Psoas muscle (tissue), 8 donors: Measurements from ENCODE around the gene MYO18A. TPM values are rescaled to one million over a fixed set of nuclear protein-coding genes. Genes with fewer than 3 reads are reported as not detected.
A peak's percentile ranks its signal among the peaks of the same experiment; 100 is the strongest.

Source experiments
- ATAC-seq, 4 donors: fragments of 200-7000 bp; cut with Tn5 transposase; one replicate each; pipeline ENCODE4 v1.9.1; 2020; ENCODE audit warnings: moderate library complexity in 3 of 4, mild to moderate bottlenecking in 2 of 4
- DNase-seq, 2 donors: peaks; one replicate each; pipeline ENCODE4 v3.0.0-alpha.2; 2020
- H3K27ac ChIP-seq: fragments of 200-600 bp; one replicate; pipeline ENCODE4 v1.8.0; 2022
- H3K27me3 ChIP-seq, 3 donors: fragments of 200-600 bp in 1 of 3; one replicate each; pipeline versions ENCODE4 v1.6.1 to v1.8.0; 2013 to 2022; ENCODE audit warnings: low read length in 2 of 3, mild to moderate bottlenecking in 2 of 3, moderate library complexity in 1 of 3; ENCODE audit not compliant: insufficient read depth in 3 of 3
- H3K36me3 ChIP-seq, 2 donors: fragments of 200-600 bp in 1 of 2; one replicate each; pipeline versions ENCODE4 v1.6.1 to v1.8.0; 2013 to 2022; ENCODE audit warnings: low read depth in 1 of 2, mild to moderate bottlenecking in 1 of 2, moderate library complexity in 1 of 2; ENCODE audit not compliant: insufficient read depth in 1 of 2
- H3K4me1 ChIP-seq: fragments of 200-600 bp; one replicate; pipeline ENCODE4 v1.8.0; 2022
- H3K4me3 ChIP-seq: fragments of 200-600 bp; one replicate; pipeline ENCODE4 v1.8.0; 2022; ENCODE audit warnings: mild to moderate bottlenecking
- H3K9me3 ChIP-seq: fragments of 200-600 bp; one replicate; pipeline ENCODE4 v1.8.0; 2022
- WGBS, 3 donors: extraction: QIAGEN DNeasy Blood & Tissue Kit; methylation state at CpG; one replicate each; pipeline versions ENCODE4 v1.1.6 to v1.1.7; 2013; 5-methylcytosine and 5-hydroxymethylcytosine counted together
- intact Hi-C, 2 donors: fragments of 100-400 bp; cut with DNase I; formaldehyde crosslinking; loops; one replicate each; pipeline versions ENCODE4 v1.11.0 to v1.14.2; 2022
- polyA plus RNA-seq, 3 donors: library from polyadenylated mRNA; stranded (reverse); fragments of 200-250 nt; gene quantifications; one replicate each; pipeline ENCODE4 v1.2.3, GENCODE V29; 2013
- total RNA-seq, 4 donors: library from RNA; stranded (reverse); fragmentation: NEBNext Ultra II Directional in 2 of 4; extraction: Animal tissue kit (Norgen Biotek cat#: 25700) in 2 of 4; gene quantifications; one replicate each; pipeline versions ENCODE4 v1.2.1 to v1.2.4, GENCODE V29; 2021 to 2023
- TF ChIP-seq, protein P1 (sequence below): fragments of 200-600 bp; IDR thresholded peaks from one replicate; pipeline ENCODE4 v1.8.0; 2022; ENCODE audit warnings: antibody characterized with exemption
- donor health status: healthy with polysubstance abuse.
- donor health status: DM: no; HTN: no; CAD: no; lungs with moderate emphysema.
- donor health status: Bipolar disorder and iron deficiency.
- donor health status: healthy.
- donor health status: DM: yes; HTN: yes; CAD: no.
- donor health status: DM: no; HTN: no; CAD: no.
- donor health status: DM: no; HTN: no; CAD: no.
- donor health status: DM: yes; HTN: yes; CAD: no.

The MYO18A gene
- total and polyA plus RNA-seq, 7 donors, result 142 to 1,274 (median 770) TPM

DNA sequence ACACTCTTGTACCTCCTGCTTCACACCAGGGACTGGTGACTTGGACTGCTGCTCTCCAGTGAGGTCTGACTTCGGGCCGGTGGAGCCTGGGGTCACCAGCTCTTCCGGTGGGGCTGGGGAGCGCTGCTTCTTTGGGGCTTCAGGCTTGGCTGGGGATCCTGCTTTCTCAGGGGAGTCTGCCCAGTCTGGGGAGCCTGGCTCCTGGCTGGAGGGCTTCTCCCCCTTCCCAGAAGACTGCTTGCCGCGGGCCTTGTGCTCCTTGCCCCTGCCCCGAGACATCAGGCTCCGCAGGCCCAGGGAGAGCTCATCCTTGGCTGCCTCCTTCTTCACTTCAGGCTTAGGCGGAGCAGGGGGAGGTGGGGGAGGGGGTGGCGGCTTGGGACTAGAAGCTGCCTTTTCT, 52.4 kb downstream of the MYO18A start:
- Histone ChIP-seq H3K36me3 (peaks cover under 1 to 92% of the 10 kb centered on the region in 2 donors), H3K4me1 (peaks cover 68% of the 10 kb centered on the region), H3K9me3 (no peaks in the 10 kb centered on the region), H3K4me3 (no peak overlapping the region), H3K27ac (peak overlapping the region; percentile 71), H3K27me3 (no peaks in the 10 kb centered on the region)
- TF ChIP-seq, protein P1, sequence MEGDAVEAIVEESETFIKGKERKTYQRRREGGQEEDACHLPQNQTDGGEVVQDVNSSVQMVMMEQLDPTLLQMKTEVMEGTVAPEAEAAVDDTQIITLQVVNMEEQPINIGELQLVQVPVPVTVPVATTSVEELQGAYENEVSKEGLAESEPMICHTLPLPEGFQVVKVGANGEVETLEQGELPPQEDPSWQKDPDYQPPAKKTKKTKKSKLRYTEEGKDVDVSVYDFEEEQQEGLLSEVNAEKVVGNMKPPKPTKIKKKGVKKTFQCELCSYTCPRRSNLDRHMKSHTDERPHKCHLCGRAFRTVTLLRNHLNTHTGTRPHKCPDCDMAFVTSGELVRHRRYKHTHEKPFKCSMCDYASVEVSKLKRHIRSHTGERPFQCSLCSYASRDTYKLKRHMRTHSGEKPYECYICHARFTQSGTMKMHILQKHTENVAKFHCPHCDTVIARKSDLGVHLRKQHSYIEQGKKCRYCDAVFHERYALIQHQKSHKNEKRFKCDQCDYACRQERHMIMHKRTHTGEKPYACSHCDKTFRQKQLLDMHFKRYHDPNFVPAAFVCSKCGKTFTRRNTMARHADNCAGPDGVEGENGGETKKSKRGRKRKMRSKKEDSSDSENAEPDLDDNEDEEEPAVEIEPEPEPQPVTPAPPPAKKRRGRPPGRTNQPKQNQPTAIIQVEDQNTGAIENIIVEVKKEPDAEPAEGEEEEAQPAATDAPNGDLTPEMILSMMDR, result no peak
- no peak for ATAC-seq
- no peak for DNase-seq
- intact Hi-C loops, result no loop called here
- WGBS, 3 donors, result 76 to 91% (median 89%) methylated on average over 9 to 10 of the region's 10 CpGs

DNA sequence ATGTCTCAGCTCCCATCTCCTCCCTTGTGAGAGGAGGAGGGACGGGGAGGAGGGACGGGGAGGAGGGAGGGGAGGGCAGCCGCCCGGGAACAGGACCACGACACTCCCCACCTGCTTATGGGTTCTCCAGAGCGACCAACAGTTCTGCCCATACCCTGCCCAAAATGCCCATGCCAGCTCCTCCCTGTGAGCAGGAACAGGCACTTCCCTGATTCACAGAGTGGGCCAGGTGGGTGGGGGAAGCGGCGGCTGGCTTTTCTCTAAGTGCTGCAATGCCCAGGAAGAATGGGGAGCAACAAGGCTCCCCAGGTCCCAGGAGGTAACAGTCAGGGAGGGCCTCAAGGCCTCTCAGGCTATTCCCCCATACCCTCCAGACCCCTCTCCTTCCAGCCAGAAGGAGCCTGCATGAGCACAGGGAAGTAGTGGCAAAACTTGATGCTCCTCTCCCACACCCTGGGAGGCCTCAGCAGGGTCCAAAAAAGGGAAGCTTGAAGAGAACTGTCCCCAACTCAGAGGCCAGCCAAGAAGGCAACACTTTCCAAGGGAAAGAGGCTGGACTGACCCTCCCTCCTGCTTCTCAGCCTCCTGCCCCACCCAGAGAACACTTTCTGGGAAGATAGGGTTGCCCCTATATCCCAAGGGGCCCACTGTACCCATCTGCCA, 53.8 kb downstream of the MYO18A start:
- Histone ChIP-seq H3K27ac (peak overlapping the region; percentile 72), H3K36me3 (peaks cover 7 to 96% of the 10 kb centered on the region in 2 donors), H3K9me3 (no peaks in the 10 kb centered on the region), H3K27me3 (no peaks in the 10 kb centered on the region), H3K4me3 (no peak overlapping the region), H3K4me1 (peaks cover 56% of the 10 kb centered on the region)
- WGBS, 3 donors, result 52 to 82% (median 58%) methylated on average over 7 to 8 of the region's 8 CpGs
- TF ChIP-seq, protein P1, result no peak
- DNase-seq, result no peak
- ATAC-seq, result no peak
- intact Hi-C loops, result no loop called here

DNA sequence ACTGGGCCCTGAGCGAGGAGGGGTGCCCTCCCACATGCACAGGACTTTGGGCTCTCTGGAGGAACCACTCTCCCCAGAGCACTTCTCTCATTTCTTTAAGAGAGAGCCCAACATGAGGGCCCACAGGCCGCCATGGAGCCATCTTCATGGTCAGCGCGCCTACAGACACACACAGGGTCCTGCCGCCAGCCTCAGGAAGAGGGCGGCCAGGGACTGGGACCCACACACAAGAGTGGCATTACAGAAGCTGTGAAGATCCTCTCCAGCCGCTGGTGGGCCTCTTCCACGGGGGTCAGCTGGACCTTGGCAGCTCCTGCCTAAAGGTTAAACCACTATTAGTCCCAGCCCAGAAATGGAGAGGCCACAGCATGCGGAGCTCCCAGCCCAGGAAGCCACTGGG, 54.5 kb downstream of the MYO18A start:
- ATAC-seq, result no peak
- DNase-seq, result no peak
- 82 to 87% (median 82%) methylated on average over 9 of the region's 9 CpGs for WGBS, 3 donors
- no peaks in the 10 kb centered on the region for H3K9me3 ChIP-seq
- H3K27me3 ChIP-seq, result no peaks in the 10 kb centered on the region
- TF ChIP-seq, protein P1, result no peak
- H3K4me3 ChIP-seq, result no peak overlapping the region
- H3K4me1 ChIP-seq, result peaks cover 49% of the 10 kb centered on the region
- peak overlapping the region; percentile 72 for H3K27ac ChIP-seq
- peaks cover 13 to 96% of the 10 kb centered on the region in 2 donors for H3K36me3 ChIP-seq
- intact Hi-C loops, result no loop called here

DNA sequence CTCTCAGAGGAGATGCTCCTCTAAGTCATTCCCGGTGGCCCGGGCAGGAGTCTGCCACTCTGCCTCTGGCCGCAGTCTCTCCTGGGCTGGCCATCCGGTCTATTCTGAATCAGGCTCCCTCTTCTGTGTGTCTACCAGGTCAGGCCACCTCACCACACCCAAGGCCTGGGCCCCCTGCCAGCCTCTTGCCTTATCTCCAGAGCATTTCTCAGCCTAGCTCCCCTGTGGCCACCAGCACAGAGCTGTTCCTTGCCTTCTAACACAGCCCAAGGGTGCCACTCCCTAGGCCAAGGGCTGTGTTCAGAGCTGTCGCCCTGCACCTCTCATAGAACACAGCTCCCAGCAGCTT, 55.3 kb downstream of the MYO18A start:
- TF ChIP-seq, protein P1, result no peak
- Histone ChIP-seq H3K36me3 (peaks cover 13 to 99% of the 10 kb centered on the region in 2 donors), H3K27ac (peak overlapping the region; percentile 72), H3K4me1 (peaks cover 45% of the 10 kb centered on the region), H3K4me3 (no peak overlapping the region), H3K9me3 (no peaks in the 10 kb centered on the region), H3K27me3 (no peaks in the 10 kb centered on the region)
- 53 to 85% (median 66%) methylated on average over 5 of the region's 5 CpGs for WGBS, 3 donors
- ATAC-seq (peak; percentile 32 to 75 (median 64)), DNase-seq (peak; percentile 53 to 86)
- intact Hi-C loops, result no loop called here
